ENCODE data around the gene C19orf67. TPM values are rescaled to one million over a fixed set of nuclear protein-coding genes. Genes with fewer than 3 reads are reported as not detected.

C19orf67 gene
- total RNA-seq, 1 experiment from 2014 or later, result not detected

DNA sequence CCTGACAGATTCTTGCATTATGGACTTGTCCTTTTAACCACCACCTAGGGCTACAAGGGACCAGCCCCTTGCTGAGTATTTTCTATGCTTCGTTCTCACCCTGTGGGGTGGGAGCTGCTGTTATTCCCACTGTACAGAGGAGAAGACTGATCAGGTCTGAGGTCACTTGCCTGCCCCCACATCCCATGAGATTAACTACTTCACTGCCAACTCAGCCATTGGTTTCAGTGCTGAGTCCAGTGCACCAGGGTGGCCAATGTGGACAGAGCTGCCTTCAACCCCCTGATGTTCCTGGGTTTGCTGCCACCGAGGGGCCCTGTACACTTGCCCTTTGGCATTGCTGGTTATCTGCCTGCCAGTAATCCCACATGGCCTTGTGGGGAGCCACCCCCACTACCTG, 25.1 kb upstream of the C19orf67 start:
- no peak for DNase-seq (ENCODE audit: low spot score)

GRCh38 chr19:14107581-14108461, 22.2 kb upstream of the C19orf67 start:
- DNase-seq (ENCODE audit: low spot score), result no peak

GRCh38 chr19:14106840-14107239, 21.3 kb upstream of the C19orf67 start:
- DNase-seq (ENCODE audit: low spot score), result no peak

DNA sequence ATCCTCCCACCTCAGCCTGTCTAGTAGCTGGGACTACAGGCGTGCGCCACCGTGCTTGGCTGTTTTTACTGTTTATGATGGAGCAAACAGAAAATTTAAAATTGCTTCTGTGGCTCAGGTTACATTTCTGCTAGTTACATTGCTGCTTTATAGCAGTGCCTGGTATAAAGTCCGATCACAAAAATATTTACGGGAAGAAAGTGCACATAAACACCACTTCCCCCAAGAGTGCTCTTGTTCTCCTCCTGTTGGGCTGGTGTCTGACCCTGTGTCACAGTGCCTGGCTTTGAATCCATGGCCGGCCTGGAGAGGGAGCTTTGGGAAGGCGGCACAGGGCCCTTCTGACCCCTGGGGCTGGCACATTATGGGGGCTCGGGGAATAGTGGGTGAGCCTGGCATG, 20.1 kb upstream of the C19orf67 start:
- no peak for DNase-seq (ENCODE audit: low spot score)

DNA sequence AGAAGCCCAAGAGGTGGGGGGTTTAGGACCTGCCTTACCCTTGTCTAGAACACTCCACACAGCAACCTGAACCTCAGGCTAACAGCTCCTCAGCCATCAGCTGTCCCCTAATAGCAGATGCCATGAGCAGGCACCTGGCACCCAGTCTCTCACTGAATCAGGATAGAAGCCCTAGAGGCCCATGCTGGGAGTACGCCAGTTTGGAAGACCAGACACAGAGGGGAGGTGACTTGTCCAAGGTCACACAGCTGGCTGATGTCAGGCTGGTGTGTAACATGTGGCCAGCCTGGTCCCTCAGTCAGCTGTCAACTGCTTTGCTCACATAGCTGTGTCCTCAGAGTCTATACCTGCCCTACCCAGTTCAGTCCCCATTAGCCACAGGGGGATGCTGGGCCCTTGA, 17.7 kb upstream of the C19orf67 start:
- DNase-seq (ENCODE audit: low spot score), result no peak

- no peak for DNase-seq (ENCODE audit: low spot score)
These were observed 17.2 kb upstream of the C19orf67 start for GRCh38 chr19:14102756-14103155.

DNA sequence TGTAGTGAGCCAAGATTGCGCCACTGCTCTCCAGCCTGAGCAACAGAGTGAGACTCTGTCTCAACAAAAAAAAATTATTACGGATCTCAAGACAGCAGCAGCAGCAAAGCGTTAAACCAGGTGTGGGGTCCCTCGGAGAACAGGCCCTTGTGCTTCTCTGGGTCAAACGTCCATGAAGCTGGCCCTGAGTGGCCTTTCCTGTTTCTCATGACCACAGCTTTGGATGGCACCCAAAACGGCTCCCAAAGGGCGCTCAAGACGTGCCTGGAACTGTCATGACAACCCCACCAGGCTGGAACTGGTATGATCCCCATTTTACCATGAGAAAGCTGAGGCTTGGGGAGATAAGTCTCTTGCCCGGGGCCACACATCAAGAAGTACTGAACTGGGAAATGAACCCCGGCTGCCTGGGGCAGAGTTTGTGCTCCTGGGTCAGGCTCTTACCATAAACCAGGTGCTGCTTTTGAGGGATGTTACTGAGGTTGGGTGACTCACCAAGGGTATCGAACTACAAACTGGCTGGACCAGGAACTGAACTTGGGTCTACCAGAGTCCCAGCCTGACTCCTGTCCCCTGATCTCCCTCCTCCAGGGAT, 16.6 kb upstream of the C19orf67 start:
- no peak for DNase-seq (ENCODE audit: low spot score)

- DNase-seq (ENCODE audit: low spot score), result no peak
These were observed 15.5 kb upstream of the C19orf67 start for GRCh38 chr19:14101003-14101545.

- DNase-seq (ENCODE audit: low spot score), result no peak
These were observed 12.1 kb upstream of the C19orf67 start for GRCh38 chr19:14097532-14098151.

DNA sequence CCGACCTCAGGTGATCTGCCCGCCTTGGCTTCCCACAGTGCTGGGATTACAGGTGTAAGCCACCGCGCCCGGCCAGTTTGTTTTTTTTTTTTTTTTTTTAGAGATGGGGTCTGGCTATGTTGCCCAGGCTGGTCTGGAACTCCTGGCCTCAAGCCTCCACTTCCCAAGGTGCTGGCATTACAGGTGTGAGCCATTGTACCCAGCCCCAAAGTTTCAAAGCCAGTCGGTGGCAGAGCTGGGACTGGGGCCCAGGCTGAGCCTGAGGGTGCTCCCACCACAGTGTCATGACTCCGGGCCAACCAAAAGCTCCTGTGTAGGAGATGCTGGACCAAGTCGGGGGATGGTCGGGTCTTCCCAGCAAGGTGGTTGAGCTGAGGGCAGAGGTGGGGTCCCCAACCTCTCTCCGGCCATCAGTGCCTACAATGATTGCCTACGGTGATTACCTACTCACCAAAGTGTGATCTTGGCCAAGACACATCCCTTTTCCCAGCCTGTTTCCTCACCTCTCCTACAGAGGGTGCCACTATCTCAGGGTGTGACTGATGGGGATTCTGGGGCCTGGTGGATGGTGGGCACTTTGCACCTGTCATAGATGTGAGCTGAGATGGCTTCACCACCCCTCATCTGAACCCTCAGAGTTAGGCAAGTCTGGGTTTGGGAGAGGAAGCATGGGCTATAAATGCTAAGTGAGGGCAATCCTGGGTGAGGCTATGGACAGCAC, 10.8 kb upstream of the C19orf67 start:
- no peak for DNase-seq (ENCODE audit: low spot score)

DNA sequence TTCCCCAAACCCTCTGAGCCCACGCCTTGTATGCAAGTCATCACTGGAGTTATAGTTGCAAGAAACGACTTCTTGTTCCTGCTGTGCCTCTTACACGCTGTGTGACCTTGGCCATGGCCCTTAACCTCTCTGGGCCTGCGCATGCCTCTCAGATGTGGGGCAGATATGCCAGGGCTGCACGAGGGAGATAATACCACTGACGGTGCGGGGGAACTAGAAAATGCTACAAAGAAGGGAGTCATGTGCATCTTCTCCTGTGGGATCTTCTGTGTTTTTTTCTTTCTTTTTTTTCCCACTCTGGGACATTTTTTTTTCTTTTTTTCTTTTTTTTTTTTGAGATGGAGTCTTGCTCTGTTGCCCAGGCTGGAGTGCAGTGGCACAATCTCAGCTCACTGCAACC, 9.3 kb upstream of the C19orf67 start:
- DNase-seq (ENCODE audit: low spot score), result no peak

DNA sequence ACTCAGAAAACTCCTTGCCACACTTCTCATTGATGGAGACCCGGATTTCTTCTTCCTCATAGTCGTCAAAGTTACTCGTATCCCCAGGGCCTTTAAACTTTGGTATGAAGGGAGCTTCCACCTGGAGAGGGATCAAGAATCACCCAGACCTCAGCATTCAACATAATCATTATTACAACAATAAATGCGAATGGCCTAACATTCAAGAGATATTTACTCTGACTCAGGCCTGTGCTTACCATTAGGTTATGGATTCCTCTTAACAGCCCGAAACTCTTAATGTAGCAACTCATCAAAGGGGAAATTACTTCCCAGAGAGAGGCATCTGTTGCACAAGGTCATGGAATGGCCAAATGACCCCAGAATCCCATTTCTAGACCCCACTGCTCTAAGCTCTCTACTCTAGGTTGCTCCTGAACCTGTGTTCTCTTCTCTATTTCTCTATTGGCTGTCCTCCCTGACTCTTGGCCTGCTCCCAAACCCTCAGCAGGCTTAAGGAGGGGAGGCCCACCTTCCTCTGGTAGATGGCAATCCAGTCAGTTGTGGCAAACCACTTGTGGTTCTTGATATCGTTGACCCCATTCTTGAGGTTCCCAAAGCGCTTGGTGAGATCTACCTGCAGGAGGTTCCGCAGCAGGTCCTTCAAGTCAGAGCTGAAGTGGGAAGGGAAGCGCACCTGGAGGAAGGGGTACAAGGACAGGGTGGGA, 7.7 kb upstream of the C19orf67 start:
- DNase-seq (ENCODE audit: low spot score), result no peak

DNA sequence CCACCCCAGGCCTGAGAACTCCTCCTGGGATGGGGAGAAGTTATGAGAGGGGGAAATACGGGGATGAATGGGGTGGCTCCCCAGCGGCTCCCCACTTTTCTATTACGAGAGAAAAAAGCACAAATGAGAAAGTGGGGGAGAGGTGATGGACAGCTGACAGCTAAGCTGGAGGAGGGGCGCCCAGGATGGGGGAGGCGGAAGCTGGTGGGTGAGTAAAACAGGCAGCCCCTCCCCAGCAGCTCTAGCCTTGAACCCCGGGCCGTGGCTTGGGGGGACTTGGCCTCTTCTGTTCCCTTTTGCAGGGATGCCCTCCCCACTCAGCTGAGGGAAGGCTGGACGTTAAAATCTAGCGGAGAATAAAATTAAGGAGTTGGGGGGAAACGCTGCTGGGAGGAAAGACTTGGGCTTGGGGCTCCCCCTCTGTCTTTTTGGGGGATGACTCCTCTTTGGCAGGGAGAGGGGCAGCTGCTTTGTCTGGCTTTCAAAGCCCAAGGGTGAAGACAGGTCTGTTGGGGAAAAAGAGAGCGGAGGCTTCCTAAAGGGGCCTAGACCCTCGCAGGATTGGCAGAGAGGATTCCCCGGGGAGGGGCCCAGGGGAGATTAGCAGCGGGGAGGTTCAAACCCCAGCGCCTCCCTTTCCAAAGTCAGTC, 6.4 kb upstream of the C19orf67 start:
- DNase-seq (ENCODE audit: low spot score), result no peak

GRCh38 chr19:14091081-14091812, 5.7 kb upstream of the C19orf67 start:
- DNase-seq (ENCODE audit: low spot score), result peak; percentile 47

- peak; percentile 60 for DNase-seq (ENCODE audit: low spot score)
These were observed 5.0 kb upstream of the C19orf67 start, which contains the start of gene SAMD1 for GRCh38 chr19:14090509-14091080. SAMD1 (minus strand) TSS chr19:14090751.

- DNase-seq (ENCODE audit: low spot score), result peak; percentile 43
These were observed 4.3 kb upstream of the C19orf67 start for GRCh38 chr19:14089662-14090508.

GRCh38 chr19:14089412-14089661, 3.8 kb upstream of the C19orf67 start:
- no peak for DNase-seq (ENCODE audit: low spot score)

DNA sequence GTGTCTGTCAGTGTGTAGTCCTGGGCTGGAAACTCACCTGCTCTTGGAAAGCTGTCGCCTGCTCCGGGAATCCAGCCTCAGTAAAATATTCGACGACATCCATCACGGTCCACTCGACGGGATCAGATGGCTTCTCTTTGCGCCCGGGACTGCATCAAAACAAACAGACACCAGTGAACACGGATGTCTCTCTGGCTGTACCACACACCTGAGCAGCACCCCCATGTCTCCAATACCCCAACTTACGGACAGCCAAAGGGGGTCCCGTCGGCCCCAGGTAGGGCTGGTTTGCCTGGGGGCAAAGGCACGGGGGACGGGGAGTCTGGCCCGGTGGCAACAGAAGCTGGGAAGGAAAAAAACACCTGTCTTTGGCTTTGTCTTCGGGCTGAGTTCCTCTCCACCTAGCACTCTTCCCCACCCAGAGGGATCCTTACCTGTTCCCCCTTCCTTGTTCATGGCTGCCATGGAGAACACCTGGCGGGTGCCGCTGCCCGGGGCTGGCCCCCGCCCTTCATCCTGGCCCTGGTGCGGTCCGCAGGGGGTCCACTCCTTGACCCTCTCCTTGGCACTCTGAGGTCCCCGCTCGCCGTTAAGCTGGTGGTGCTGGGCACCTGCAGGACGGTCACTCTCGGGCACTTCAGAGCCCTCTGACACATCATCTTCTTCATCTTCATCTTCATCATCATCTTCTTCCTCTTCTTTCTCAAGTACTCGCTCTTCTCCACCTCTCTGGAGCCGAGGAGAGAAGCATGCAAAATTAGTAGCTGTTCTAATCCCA, 3.2 kb upstream of the C19orf67 start:
- no peak for DNase-seq (ENCODE audit: low spot score)

Measured in HT-29 (cell line).